HG03457 (cell line): ENCODE measurements around the gene PNMA1.

Experiments
- ATAC-seq: cut with Tn5 transposase; IDR thresholded peaks from one replicate; pipeline ENCODE4 v1.9.1; 2021; ENCODE audit warnings: moderate number of reproducible peaks; ENCODE audit not compliant: unreplicated experiment

PNMA1 gene

DNA sequence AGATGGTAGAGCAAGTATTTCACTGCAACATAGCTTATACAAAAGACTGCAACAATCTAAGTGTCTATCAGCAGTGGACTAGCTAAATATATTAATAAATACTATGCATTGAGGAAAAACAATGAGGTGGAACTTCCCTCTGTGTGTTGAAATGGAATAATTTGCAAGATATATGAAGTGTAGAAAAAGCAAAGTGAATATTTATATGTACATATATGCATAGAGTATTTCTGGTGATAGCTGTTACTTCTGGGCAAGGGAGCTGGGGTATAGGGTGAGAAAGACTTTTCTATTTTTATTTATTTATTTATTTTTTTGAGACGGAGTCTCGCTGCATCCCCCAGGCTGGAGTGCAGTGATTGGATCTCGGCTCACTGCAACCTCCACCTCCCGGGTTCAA lies 35.5 kb downstream of the PNMA1 start:
- ATAC-seq = no peak

DNA sequence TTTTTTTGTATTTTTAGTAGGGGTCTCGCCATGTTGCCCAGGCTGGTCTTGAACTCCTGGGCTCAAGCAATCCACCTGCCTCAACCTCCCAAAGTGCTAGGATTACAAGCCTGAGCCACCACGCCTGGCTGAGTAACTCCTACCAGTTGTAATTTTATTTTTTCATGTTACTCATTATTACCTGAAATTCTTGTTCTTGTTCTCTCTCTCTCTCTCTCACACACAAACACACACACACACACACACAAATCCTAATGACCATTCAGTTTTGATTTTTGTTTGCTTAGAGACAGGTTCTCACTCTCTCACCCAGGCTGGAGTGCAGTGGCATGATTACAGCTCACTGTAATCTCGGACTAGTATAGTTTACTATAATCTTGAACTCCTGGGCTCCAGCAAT lies 39.2 kb downstream of the PNMA1 start:
- ATAC-seq = no peak

DNA sequence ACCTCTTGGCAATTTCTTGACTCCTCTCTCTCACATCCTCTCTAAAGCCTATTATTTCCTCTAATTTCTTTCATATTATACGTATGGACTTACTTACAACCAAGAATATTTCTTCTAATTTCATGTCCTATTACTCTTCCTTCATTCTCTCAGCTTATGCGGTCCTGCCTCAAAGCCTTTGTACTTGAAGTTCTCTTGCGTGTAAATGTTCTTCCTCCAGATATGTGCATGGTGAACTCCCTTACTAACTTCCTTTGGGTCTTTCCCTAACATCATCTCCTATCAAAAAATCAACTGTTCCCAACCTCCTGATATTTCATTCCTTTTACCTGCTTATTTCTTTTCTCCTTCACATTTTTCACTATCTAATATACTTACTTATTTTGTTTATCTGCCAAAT lies 46.3 kb downstream of the PNMA1 start:
- ATAC-seq = no peak

DNA sequence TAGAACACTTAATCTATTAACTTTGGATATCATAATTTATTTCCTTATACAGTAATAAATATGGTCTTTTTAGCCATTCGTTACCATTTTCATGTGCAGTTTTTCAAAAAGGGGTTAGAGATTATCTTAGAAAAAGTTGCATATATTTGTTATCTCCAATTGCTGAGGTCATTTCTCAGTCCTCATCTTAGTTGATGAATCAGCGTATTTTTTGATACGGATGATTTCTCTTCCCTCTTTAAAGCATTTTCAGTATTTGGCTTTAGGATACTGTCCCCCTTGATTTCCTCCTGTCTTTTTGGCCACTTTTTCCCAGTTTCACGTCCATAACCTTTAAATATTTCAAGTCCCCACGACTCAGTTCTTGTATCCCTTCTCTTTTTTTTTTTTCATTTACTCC lies 47.6 kb downstream of the PNMA1 start:
- no peak for ATAC-seq

DNA sequence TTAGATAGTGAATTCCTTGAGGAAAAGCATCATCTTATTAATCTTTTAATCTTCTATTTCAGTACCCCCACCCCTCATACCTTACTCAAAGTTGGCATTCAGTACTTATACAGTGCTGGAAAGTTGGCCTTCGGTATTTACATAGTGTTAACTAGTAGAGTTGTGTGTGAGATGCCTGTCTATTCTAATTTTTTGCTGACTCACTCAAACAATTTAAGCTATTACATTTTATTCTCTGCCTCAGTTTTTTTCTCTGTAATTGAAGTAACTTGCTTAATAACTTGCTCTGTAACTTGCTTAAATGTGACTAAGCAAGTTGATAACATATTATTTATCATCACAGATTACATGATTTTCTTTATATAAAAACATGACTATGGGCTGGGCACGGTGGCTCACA lies 49.1 kb downstream of the PNMA1 start:
- ATAC-seq = no peak

DNA sequence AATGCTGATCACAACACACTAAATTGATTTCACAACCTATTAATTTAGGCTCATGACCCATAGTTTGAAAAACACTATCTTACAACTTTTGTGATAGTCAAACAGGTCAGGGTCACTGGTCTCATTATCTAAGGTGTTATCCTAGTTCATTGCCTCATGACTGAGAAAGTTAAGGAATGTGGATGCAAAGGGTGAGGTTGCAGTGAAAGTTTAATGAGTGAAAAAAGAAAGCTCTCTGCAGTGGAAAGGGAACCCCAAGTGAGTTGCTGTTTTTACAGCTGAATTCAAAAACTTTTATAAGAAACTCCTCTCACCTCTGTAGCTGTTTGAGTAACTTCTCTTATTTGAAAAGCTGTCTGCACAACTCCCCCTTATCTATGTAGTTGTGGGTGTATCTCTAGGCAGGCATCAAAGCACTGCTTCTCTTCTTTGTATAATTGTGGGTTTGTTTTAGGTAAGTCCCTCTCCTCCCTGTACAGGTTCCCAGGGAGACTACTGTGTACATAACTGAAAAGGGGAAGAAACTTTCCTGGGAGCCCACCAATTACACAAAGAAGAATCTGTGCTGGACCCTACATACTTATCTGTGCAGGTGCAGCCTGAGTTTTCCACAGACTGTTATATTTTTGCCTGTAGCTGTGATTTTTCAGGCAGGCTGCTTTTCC lies 50.5 kb downstream of the PNMA1 start:
- no peak for ATAC-seq

DNA sequence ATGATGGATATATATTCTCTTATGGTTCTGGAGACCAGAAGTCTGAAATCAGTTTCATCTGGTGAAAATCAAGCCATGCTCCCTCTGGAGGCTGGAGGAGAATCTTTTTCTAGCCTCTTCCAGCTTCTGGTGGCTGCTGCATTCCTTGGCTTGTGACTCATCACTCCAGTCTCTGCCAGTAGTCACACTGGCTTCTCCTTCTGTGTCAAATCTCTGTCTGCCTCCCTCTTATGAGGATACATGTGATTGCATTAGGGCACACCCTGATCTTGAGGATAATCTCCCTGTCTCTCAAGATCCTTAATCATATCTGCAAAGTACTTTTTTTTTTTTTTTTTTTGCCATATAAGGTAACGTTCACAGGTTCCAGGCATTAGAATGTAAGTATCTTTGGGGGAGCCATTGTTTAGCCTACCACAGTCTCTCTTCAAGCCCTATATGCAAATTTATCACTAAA lies 51.7 kb downstream of the PNMA1 start:
- ATAC-seq = no peak

DNA sequence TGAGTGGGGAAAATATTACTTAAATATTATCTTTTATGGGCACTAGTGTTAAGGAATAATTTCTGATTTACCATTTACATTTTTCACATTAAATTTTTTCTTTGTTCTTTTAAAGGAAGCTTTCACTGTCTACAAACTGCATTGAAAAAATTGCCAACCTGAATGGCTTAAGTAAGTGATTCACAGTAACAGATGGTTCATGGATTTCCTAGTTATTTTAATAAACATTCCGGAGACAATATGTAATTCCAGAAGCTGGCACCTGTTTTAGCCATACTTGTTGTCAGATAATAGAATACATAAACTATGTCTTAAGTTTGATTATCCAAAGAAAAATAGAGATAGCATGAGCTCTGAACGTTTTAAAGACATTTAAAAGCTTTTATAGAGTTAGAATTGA lies 52.3 kb downstream of the PNMA1 start:
- ATAC-seq = no peak
